Kidney (tissue), 14 donors: ENCODE measurements around the gene GFI1. TPM values are rescaled to one million over a fixed set of nuclear protein-coding genes. Genes with fewer than 3 reads are reported as not detected.

Source experiments
- DNase-seq, 5 donors: peaks; one replicate each; pipeline ENCODE4 v3.0.0-alpha.2; 2013 to 2020
- FAIRE-seq: peaks from 2 replicates; lab custom pipeline; 2012; peaks lifted over from hg19 to GRCh38; lab: Jason Lieb, UNC
- H3K27ac ChIP-seq, 2 donors: one replicate each; pipeline ENCODE4 v1.7.0; 2013; ENCODE audit warnings: low read depth in 2 of 2, low read length in 2 of 2, inconsistent platforms in 1 of 2
- H3K27me3 ChIP-seq: one replicate; pipeline ENCODE4 v1.7.1; 2013; ENCODE audit warnings: low read length, inconsistent platforms; ENCODE audit not compliant: control insufficient read depth, insufficient read depth
- H3K36me3 ChIP-seq, 3 donors: one replicate each; pipeline versions ENCODE4 v1.7.0 to v1.7.1; 2013; ENCODE audit warnings: low read length in 3 of 3, control low read depth in 1 of 3, inconsistent platforms in 1 of 3; ENCODE audit not compliant: insufficient read depth in 3 of 3, control insufficient read depth in 2 of 3
- H3K4me1 ChIP-seq, 3 donors: one replicate each; pipeline versions ENCODE4 v1.7.0 to v1.7.1; 2013; ENCODE audit warnings: low read length in 3 of 3, inconsistent platforms in 1 of 3, low read depth in 1 of 3; ENCODE audit not compliant: control insufficient read depth in 2 of 3, insufficient read depth in 2 of 3
- H3K4me3 ChIP-seq, 3 donors: one replicate each; pipeline versions ENCODE4 v1.7.0 to v1.8.1; 2013; ENCODE audit warnings: low read length in 3 of 3, control low read depth in 1 of 3, inconsistent platforms in 1 of 3
- H3K9ac ChIP-seq, 3 donors: one replicate each; pipeline versions ENCODE4 v1.7.0 to v1.7.1; 2013; ENCODE audit warnings: low read length in 3 of 3, control low read depth in 1 of 3, inconsistent platforms in 1 of 3
- H3K9me3 ChIP-seq, 3 donors: one replicate each; pipeline versions ENCODE4 v1.7.0 to v1.7.1; 2013; ENCODE audit warnings: low read length in 3 of 3, control low read depth in 1 of 3, inconsistent platforms in 1 of 3; ENCODE audit not compliant: control insufficient read depth in 2 of 3, insufficient read depth in 1 of 3
- intact Hi-C: fragments of 100-400 bp; cut with DNase I; formaldehyde crosslinking; loops from one replicate; pipeline ENCODE4 v1.11.1; 2022
- polyA plus RNA-seq: library from polyadenylated mRNA; stranded (reverse); fragments of 350-450 nt; fragmentation: Illumina TruSeq; extraction: RNeasy Lipid Tissue Mini Kit (QIAGEN cat#74804); gene quantifications from one replicate; pipeline ENCODE4 v1.2.3, GENCODE V29; 2014; ENCODE audit warnings: low read depth, low replicate concordance; ENCODE audit not compliant: insufficient read depth
- total RNA-seq: library from RNA; stranded (reverse); fragmentation: NEBNext Ultra II Directional; extraction: Animal tissue kit (Norgen Biotek cat#: 25700); gene quantifications from one replicate; pipeline ENCODE4 v1.2.1, GENCODE V29; 2021
- TF ChIP-seq, protein P1 (sequence below): IDR thresholded peaks from 3 replicates; pipeline ENCODE4 v1.5.1; 2012; ENCODE audit warnings: mild to moderate bottlenecking, moderate library complexity, borderline replicate concordance; ENCODE audit not compliant: insufficient read depth; ENCODE audit errors: extremely low read depth
- donor health status: control.
- donor health status: control.
- donor health status: control.
- donor health status: control.
- donor health status: control.
- donor health status: DM: yes; HTN: yes; CAD: no.
- donor health status: Normal renal cell carcinoma (clear cell type).

Gene GFI1
- total and polyA plus RNA-seq, 2 donors from 2014 or later = 0.17 to 3.8 TPM

DNA sequence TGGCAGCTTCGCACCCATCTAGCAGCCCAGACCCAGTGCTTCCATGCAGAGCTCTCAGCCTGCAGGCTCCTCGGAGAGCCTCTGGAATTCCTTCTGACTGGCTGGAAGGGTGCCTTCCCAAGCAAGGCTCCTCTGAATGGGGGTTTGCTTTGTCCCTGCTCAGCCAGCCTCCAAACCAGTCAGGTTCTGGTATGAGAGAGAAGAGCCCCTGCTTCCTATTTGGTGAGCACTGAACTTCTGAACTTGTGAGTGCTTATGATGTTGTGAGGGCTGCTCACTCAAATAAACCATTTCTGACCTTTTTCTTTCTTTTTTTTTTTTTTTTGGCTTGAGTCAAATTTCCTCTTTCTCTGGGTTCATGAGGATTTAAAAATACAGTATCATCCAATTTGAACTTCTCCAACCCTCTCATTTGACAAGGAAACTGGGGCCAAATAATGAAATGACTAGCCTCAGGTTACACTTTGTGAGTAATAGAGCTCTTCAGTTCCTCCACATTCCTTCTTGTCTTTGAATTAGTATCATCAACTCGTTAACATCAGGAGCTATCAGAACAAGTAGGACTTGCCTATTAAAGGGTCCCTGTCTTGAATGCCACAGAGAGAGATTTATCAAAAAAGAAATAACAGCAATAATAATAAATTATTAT lies 39.6 kb downstream of the GFI1 start:
- no peak for FAIRE-seq
- TF ChIP-seq, protein P1, sequence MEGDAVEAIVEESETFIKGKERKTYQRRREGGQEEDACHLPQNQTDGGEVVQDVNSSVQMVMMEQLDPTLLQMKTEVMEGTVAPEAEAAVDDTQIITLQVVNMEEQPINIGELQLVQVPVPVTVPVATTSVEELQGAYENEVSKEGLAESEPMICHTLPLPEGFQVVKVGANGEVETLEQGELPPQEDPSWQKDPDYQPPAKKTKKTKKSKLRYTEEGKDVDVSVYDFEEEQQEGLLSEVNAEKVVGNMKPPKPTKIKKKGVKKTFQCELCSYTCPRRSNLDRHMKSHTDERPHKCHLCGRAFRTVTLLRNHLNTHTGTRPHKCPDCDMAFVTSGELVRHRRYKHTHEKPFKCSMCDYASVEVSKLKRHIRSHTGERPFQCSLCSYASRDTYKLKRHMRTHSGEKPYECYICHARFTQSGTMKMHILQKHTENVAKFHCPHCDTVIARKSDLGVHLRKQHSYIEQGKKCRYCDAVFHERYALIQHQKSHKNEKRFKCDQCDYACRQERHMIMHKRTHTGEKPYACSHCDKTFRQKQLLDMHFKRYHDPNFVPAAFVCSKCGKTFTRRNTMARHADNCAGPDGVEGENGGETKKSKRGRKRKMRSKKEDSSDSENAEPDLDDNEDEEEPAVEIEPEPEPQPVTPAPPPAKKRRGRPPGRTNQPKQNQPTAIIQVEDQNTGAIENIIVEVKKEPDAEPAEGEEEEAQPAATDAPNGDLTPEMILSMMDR = no peak

DNA sequence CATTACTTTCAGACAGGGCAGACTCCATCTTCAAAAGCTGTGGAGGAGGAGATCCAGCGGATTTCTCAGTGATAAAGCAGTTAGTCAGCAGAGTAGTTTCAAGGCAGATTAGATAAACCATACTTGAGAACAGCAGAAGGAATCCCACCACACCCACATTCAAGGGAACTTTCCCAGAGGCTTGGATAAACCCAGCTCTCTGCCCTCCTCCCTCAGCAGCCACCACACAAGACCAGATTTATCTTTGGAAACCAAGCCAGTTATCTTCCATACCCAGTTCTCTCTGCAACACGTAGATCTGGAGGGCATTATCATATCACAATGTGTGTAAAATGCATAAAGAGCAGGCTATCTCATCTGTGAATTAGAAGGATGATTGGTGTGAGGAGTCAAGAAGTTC lies 40.2 kb downstream of the GFI1 start:
- no peak overlapping the region for H3K4me3 ChIP-seq
- DNase-seq (no peak), FAIRE-seq (no peak)
- TF ChIP-seq, protein P1 = no peak
- H3K36me3 ChIP-seq = no peaks in the 10 kb centered on the region
- H3K9ac ChIP-seq = no peak overlapping the region
- intact Hi-C loops = no loop called here
- H3K4me1 ChIP-seq = no peaks in the 10 kb centered on the region
- H3K9me3 ChIP-seq = no peaks in the 10 kb centered on the region
- H3K27ac ChIP-seq = no peak overlapping the region
- H3K27me3 ChIP-seq = no peaks in the 10 kb centered on the region

More for the DNA sequence above, 39.6 kb downstream of the GFI1 start:
- H3K9ac ChIP-seq = no peak overlapping the region
- no peaks in the 10 kb centered on the region for H3K9me3 ChIP-seq
- H3K27me3 ChIP-seq = no peaks in the 10 kb centered on the region
- H3K4me3 ChIP-seq = no peak overlapping the region
- intact Hi-C loops = no loop called here
- H3K36me3 ChIP-seq = no peaks in the 10 kb centered on the region
- H3K4me1 ChIP-seq = no peaks in the 10 kb centered on the region
- no peak overlapping the region for H3K27ac ChIP-seq
- DNase-seq = no peak

DNA sequence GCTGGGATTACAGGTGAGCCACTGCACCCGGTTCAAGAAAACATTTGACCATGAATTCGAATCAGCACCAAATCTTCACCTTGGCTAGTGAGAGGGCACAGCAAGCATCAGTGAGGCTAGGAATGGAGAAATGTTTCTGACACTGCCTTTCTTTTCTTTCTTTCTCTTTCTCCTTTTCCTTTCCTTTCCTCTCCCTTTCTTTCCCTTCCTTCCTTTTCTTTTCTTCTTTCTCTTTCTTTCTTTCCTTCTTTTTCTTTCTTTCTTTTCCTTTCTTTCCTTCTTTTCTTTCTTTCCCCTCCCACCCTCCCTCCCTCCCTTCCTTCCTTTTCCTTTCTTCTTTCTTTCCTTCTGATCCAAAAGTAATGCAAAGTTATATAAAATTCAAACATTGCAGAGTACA lies 40.9 kb downstream of the GFI1 start:
- H3K36me3 ChIP-seq = no peaks in the 10 kb centered on the region
- TF ChIP-seq, protein P1 = no peak
- intact Hi-C loops = no loop called here
- DNase-seq = no peak
- H3K27me3 ChIP-seq = no peaks in the 10 kb centered on the region
- H3K4me3 ChIP-seq = no peak overlapping the region
- no peak overlapping the region for H3K9ac ChIP-seq
- H3K4me1 ChIP-seq = no peaks in the 10 kb centered on the region
- no peak for FAIRE-seq
- H3K27ac ChIP-seq = no peak overlapping the region
- H3K9me3 ChIP-seq = no peaks in the 10 kb centered on the region

DNA sequence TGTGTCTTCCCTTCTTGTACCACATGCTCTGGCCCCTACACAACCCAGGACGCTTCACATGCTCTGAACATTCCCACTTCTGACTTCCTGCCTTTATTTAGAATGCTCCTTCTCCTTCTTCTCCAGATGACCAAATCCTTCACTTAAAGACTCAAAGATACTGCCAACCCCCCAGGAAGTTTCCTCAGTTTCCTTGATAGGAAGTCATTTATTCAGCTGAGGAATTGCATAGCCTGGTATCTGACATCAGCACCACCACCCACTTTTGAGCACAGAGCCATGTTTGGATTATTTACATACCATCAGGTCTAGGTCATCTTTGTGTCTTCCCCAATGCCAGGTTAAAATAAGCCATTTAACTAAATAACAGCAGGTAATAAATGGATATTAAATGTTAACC lies 42.4 kb downstream of the GFI1 start:
- DNase-seq = no peak
- H3K36me3 ChIP-seq = no peaks in the 10 kb centered on the region
- no peaks in the 10 kb centered on the region for H3K9me3 ChIP-seq
- no peak overlapping the region for H3K27ac ChIP-seq
- no peak for FAIRE-seq
- TF ChIP-seq, protein P1 = no peak
- no peaks in the 10 kb centered on the region for H3K27me3 ChIP-seq
- H3K4me1 ChIP-seq = no peaks in the 10 kb centered on the region
- intact Hi-C loops = no loop called here
- no peak overlapping the region for H3K4me3 ChIP-seq
- no peak overlapping the region for H3K9ac ChIP-seq
